Parathyroid adenoma (tissue), 2 donors: ENCODE data around the gene VCL.

Source experiments
- H2AFZ ChIP-seq: fragments of 300-600 bp; sonication (generic); one replicate; pipeline ENCODE4 v1.7.0; 2017; ENCODE audit warnings: antibody characterized with exemption, mild to moderate bottlenecking
- H3K27ac ChIP-seq: fragments of 300-600 bp; sonication (generic); one replicate; pipeline ENCODE4 v1.7.0; 2017
- H3K27me3 ChIP-seq: fragments of 300-600 bp; sonication (generic); one replicate; pipeline ENCODE4 v1.7.0; 2017; ENCODE audit warnings: low read length; ENCODE audit not compliant: control insufficient read depth, insufficient read depth
- H3K36me3 ChIP-seq: fragments of 300-600 bp; sonication (generic); one replicate; pipeline ENCODE4 v1.7.0; 2017; ENCODE audit warnings: low read length; ENCODE audit not compliant: control insufficient read depth, insufficient read depth
- H3K4me1 ChIP-seq: fragments of 300-600 bp; sonication (generic); one replicate; pipeline ENCODE4 v1.7.0; 2017; ENCODE audit warnings: control low read depth
- H3K4me2 ChIP-seq: fragments of 300-600 bp; sonication (generic); one replicate; pipeline ENCODE4 v1.7.0; 2017; ENCODE audit warnings: low read length
- H3K4me3 ChIP-seq: fragments of 300-600 bp; sonication (generic); one replicate; pipeline ENCODE4 v1.7.0; 2017; ENCODE audit warnings: low read depth, low read length
- H3K79me2 ChIP-seq: fragments of 300-600 bp; sonication (generic); one replicate; pipeline ENCODE4 v1.7.0; 2017; ENCODE audit warnings: control low read depth
- H3K9ac ChIP-seq: fragments of 300-600 bp; sonication (generic); one replicate; pipeline ENCODE4 v1.7.0; 2017; ENCODE audit warnings: mild to moderate bottlenecking
- H3K9me3 ChIP-seq: fragments of 300-600 bp; sonication (generic); one replicate; pipeline ENCODE4 v1.7.0; 2017; ENCODE audit warnings: low read length; ENCODE audit not compliant: control insufficient read depth
- TF ChIP-seq, protein P1 (sequence below): fragments of 300-600 bp; sonication (generic); IDR thresholded peaks from one replicate; pipeline ENCODE4 v1.7.0; 2017; ENCODE audit warnings: antibody characterized with exemption, mild to moderate bottlenecking
- donor health status: primary hyperparathyroidism.

VCL gene

DNA sequence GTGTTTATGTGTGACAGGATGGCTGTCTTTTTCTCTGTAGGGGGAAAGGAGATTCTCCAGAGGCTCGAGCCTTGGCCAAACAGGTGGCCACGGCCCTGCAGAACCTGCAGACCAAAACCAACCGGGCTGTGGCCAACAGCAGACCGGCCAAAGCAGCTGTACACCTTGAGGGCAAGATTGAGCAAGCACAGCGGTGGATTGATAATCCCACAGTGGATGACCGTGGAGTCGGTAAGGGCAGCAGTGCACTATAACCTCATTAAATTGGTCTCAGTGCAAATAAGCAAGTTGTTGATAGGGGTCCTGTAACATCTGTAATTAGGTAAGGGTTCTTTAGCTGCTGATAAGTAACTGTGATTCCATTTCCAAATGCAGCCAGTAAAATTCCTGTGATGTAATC lies 96.3 kb downstream of the VCL start:
- no peak overlapping the region for H3K9ac ChIP-seq
- no peaks in the 10 kb centered on the region for H3K79me2 ChIP-seq
- H3K9me3 ChIP-seq: no peaks in the 10 kb centered on the region
- peaks cover 14% of the 10 kb centered on the region for H3K4me1 ChIP-seq
- no peaks in the 10 kb centered on the region for H3K27me3 ChIP-seq
- no peaks in the 10 kb centered on the region for H3K36me3 ChIP-seq
- H2AFZ ChIP-seq: no peak overlapping the region
- no peak overlapping the region for H3K4me2 ChIP-seq
- no peak overlapping the region for H3K27ac ChIP-seq
- TF ChIP-seq, protein P1, sequence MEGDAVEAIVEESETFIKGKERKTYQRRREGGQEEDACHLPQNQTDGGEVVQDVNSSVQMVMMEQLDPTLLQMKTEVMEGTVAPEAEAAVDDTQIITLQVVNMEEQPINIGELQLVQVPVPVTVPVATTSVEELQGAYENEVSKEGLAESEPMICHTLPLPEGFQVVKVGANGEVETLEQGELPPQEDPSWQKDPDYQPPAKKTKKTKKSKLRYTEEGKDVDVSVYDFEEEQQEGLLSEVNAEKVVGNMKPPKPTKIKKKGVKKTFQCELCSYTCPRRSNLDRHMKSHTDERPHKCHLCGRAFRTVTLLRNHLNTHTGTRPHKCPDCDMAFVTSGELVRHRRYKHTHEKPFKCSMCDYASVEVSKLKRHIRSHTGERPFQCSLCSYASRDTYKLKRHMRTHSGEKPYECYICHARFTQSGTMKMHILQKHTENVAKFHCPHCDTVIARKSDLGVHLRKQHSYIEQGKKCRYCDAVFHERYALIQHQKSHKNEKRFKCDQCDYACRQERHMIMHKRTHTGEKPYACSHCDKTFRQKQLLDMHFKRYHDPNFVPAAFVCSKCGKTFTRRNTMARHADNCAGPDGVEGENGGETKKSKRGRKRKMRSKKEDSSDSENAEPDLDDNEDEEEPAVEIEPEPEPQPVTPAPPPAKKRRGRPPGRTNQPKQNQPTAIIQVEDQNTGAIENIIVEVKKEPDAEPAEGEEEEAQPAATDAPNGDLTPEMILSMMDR: no peak
- no peak overlapping the region for H3K4me3 ChIP-seq

DNA sequence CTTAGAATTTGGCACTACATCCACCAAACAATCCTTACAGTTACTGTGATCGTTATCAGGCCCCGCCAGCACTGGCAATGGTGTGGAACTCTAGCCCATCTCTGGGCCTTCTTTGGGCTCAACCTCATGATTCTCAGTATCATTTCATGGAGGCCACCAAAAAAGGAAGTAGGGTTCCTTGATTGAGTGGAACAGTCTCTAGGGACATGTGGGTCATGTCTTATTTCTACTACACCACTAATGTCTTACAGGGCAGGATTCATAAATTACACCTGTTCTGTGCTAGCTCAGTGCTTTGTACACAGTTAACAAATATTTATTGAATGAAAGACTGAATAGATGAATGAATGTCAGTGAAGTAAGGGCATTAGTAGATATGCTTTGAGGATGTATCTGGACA lies 98.9 kb downstream of the VCL start:
- TF ChIP-seq, protein P1: no peak
- H3K27ac ChIP-seq: no peak overlapping the region
- no peaks in the 10 kb centered on the region for H3K27me3 ChIP-seq
- H3K4me3 ChIP-seq: no peak overlapping the region
- H3K9me3 ChIP-seq: no peaks in the 10 kb centered on the region
- H3K36me3 ChIP-seq: no peaks in the 10 kb centered on the region
- H2AFZ ChIP-seq: no peak overlapping the region
- H3K4me1 ChIP-seq: peaks cover 14% of the 10 kb centered on the region
- H3K9ac ChIP-seq: no peak overlapping the region
- no peaks in the 10 kb centered on the region for H3K79me2 ChIP-seq
- no peak overlapping the region for H3K4me2 ChIP-seq

DNA sequence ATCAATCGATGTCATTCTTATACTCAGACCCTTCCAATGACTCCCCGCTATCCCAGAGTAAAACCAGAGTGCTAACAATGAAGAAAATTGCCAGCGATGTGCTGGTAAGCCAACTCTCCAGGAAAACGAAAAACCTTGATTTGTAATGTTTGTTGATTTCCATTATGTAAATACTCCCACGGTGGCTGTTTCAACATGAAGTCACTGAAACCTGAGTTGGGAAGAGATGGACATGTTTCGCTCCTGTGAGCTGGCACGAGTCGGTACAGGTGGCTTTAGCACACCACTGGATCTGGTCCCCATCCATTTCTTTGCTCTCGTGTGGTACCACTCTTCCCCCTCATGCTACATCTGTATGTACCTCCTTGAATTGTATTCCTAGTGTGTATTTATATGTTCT lies 99.9 kb downstream of the VCL start:
- TF ChIP-seq, protein P1: no peak
- no peak overlapping the region for H3K4me2 ChIP-seq
- H3K9ac ChIP-seq: no peak overlapping the region
- peaks cover 14% of the 10 kb centered on the region for H3K4me1 ChIP-seq
- no peaks in the 10 kb centered on the region for H3K9me3 ChIP-seq
- no peaks in the 10 kb centered on the region for H3K79me2 ChIP-seq
- H3K27ac ChIP-seq: no peak overlapping the region
- H3K27me3 ChIP-seq: no peaks in the 10 kb centered on the region
- no peaks in the 10 kb centered on the region for H3K36me3 ChIP-seq
- no peak overlapping the region for H2AFZ ChIP-seq
- H3K4me3 ChIP-seq: no peak overlapping the region

DNA sequence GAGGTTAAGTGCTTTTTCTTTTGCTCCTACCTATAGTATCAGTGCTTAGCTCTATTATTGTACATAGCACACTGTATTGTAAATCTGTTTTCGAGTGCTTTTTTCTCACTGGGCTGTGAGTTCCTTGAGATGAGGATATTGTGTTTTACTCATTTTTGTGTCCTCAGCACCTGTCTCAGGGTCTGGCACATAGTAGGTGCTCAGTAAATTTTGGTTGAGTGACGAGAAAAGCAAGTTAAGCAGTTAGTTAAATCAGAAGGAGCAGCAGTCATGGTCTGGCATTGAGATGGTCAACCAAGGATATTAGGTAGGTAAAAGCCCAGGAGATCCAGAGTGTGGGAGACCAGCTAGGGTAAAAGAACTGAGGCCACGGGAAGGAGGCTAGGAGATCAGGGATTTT lies 101.5 kb downstream of the VCL start:
- H3K4me3 ChIP-seq: no peak overlapping the region
- H3K36me3 ChIP-seq: no peaks in the 10 kb centered on the region
- TF ChIP-seq, protein P1: no peak
- no peaks in the 10 kb centered on the region for H3K79me2 ChIP-seq
- peaks cover 14% of the 10 kb centered on the region for H3K4me1 ChIP-seq
- no peak overlapping the region for H2AFZ ChIP-seq
- no peaks in the 10 kb centered on the region for H3K9me3 ChIP-seq
- H3K27me3 ChIP-seq: no peaks in the 10 kb centered on the region
- H3K9ac ChIP-seq: no peak overlapping the region
- no peak overlapping the region for H3K27ac ChIP-seq
- H3K4me2 ChIP-seq: no peak overlapping the region

DNA sequence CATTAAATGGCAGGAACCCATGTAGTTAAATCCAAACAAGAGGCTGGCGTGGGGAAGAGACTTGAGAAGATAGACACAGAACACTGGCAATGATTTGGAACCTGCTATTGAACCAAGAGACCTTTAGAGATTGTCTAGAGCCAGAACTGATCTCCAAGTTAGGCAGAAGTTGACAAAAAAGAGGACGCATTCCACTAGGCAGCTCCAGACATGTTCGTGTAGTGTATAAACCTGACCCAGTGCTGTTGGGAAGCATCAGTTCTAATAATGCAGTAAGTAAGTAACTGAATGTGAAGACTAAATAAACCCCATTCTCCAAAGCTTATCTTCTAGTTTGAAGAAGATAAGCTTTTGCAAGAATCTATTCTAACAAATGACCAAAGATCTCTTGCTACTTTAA lies 101.9 kb downstream of the VCL start:
- Histone ChIP-seq H3K9ac (no peak overlapping the region), H3K9me3 (no peaks in the 10 kb centered on the region), H3K27ac (no peak overlapping the region), H2AFZ (no peak overlapping the region), H3K36me3 (no peaks in the 10 kb centered on the region), H3K4me3 (no peak overlapping the region), H3K27me3 (no peaks in the 10 kb centered on the region), H3K79me2 (no peaks in the 10 kb centered on the region), H3K4me1 (peaks cover 14% of the 10 kb centered on the region), H3K4me2 (no peak overlapping the region)
- TF ChIP-seq, protein P1: no peak
